GM12878 (cell line): Measurements from ENCODE around the gene ARHGAP12. TPM values are rescaled to one million over a fixed set of nuclear protein-coding genes. Genes with fewer than 3 reads are reported as not detected.

Experiments used
- ATAC-seq: fragments of 200-7000 bp; cut with Tn5 transposase; 3 replicates; pipeline ENCODE4 v1.9.1; 2020; ENCODE audit warnings: mild to moderate bottlenecking, moderate library complexity
- BruUV-seq: library from RNA; stranded (reverse); fragments of 400-500 nt; replicated peaks from 2 replicates; lab custom pipeline; 2021; lab: Mats Ljungman, UMichigan
- CTCF ChIA-PET: fragments of 300-600 bp; sonication (Branson Sonifier 250); formaldehyde crosslinking; extraction: SDS; loops from one replicate; lab custom pipeline; 2021; ENCODE audit warnings: inconsistent platforms; lab: Yijun Ruan, JAX
- POLR2A ChIA-PET: fragments of 350-600 bp; formaldehyde crosslinking; extraction: SDS; loops from one replicate; lab custom pipeline; 2021; ENCODE audit warnings: inconsistent platforms; lab: Charles Lee
- RAD21 ChIA-PET: fragments of 300-600 bp; sonication (Branson Sonifier 250); formaldehyde crosslinking; loops from one replicate; lab custom pipeline; 2023; ENCODE audit warnings: antibody characterized with exemption; ENCODE audit not compliant: unreplicated experiment; lab: Charles Lee
- SMC1A ChIA-PET: fragments of 300-600 bp; sonication (Branson Sonifier 250); formaldehyde crosslinking; loops from one replicate; lab custom pipeline; 2023; ENCODE audit not compliant: unreplicated experiment, uncharacterized antibody; lab: Charles Lee
- DNase-seq: peaks from one replicate; pipeline ENCODE4 v3.0.0-alpha.2; 2011; ENCODE audit warnings: low read depth, low spot score
- FAIRE-seq: peaks from 3 replicates; lab custom pipeline; 2011; peaks lifted over from hg19 to GRCh38; lab: Jason Lieb, UNC
- H2AFZ ChIP-seq: 2 replicates; pipeline ENCODE4 v1.6.0; 2011; ENCODE audit warnings: low read depth, low read length, control low read depth; ENCODE audit not compliant: control insufficient read depth
- H3K27ac ChIP-seq: 2 replicates; pipeline ENCODE4 v1.5.1; 2011; ENCODE audit warnings: control low read depth; ENCODE audit not compliant: control insufficient read depth, insufficient read depth
- H3K27me3 ChIP-seq, 2 experiments: replicated peaks in 1 of 2; 2 replicates each; pipeline versions ENCODE4 v1.6.0 to v1.6.1; 2011; ENCODE audit warnings: low read length in 1 of 2; ENCODE audit not compliant: control insufficient read depth in 2 of 2, insufficient read depth in 2 of 2
- H3K36me3 ChIP-seq, 2 experiments: 2 replicates each; pipeline ENCODE4 v1.5.1; 2011; ENCODE audit warnings: low read length in 1 of 2; ENCODE audit not compliant: control insufficient read depth in 2 of 2, insufficient read depth in 2 of 2
- H3K4me1 ChIP-seq: 2 replicates; pipeline ENCODE4 v1.6.1; 2011; ENCODE audit warnings: mild to moderate bottlenecking, low read length, moderate library complexity, mixed read lengths; ENCODE audit not compliant: control insufficient read depth, insufficient read depth
- H3K4me2 ChIP-seq: 2 replicates; pipeline ENCODE4 v1.6.0; 2011; ENCODE audit warnings: control low read depth; ENCODE audit not compliant: control insufficient read depth, insufficient read depth
- H3K4me3 ChIP-seq: fragments of 200-600 bp; sonication (generic); 2 replicates; pipeline ENCODE4 v1.5.1; 2016
- H3K79me2 ChIP-seq: 2 replicates; pipeline ENCODE4 v1.6.0; 2011; ENCODE audit warnings: low read length; ENCODE audit not compliant: control insufficient read depth, insufficient read depth
- H3K9ac ChIP-seq: 2 replicates; pipeline ENCODE4 v1.8.0; 2011; ENCODE audit warnings: low read length, control low read depth, mixed read lengths; ENCODE audit not compliant: control insufficient read depth, insufficient read depth
- H3K9me3 ChIP-seq: replicated peaks from 3 replicates; pipeline ENCODE4 v1.5.1; 2011; ENCODE audit warnings: mild to moderate bottlenecking, low read length; ENCODE audit not compliant: control insufficient read depth, insufficient read depth
- H4K20me1 ChIP-seq: 2 replicates; pipeline ENCODE4 v1.6.0; 2011; ENCODE audit not compliant: control insufficient read depth, insufficient read depth
- DPF2 ChIP-seq: fragments of 450-650 bp; IDR thresholded peaks from 2 replicates; pipeline ENCODE4 v1.6.1; 2017; ENCODE audit warnings: mild to moderate bottlenecking
- E2F4 ChIP-seq: IDR thresholded peaks from 2 replicates; pipeline ENCODE4 v1.6.1; 2012; ENCODE audit warnings: low read depth, low read length, improper control_type of control experiment
- FOS ChIP-seq: IDR thresholded peaks from 3 replicates; pipeline ENCODE4 v1.6.1; 2011; ENCODE audit warnings: borderline replicate concordance; ENCODE audit not compliant: insufficient read length; ENCODE audit errors: extremely low read depth
- IKZF2 ChIP-seq, 2 experiments: fragments of 450-650 bp; IDR thresholded peaks; 2 replicates each; pipeline ENCODE4 v1.6.1; 2017; ENCODE audit warnings: mild to moderate bottlenecking in 2 of 2, moderate library complexity in 2 of 2
- KDM1A ChIP-seq: fragments of 200-600 bp; sonication (generic); IDR thresholded peaks from 2 replicates; pipeline ENCODE4 v1.6.1; 2016; ENCODE audit warnings: borderline replicate concordance
- PAX5 ChIP-seq: IDR thresholded peaks from 2 replicates; pipeline ENCODE4 v1.6.1; 2011; ENCODE audit warnings: low read depth, low read length, borderline replicate concordance
- PRDM15 ChIP-seq: fragments of 450-650 bp; formaldehyde crosslinking; IDR thresholded peaks from 2 replicates; pipeline ENCODE4 v1.4.0; 2020; ENCODE audit warnings: mild to moderate bottlenecking, moderate library complexity
- RELB ChIP-seq: fragments of 450-650 bp; IDR thresholded peaks from 2 replicates; pipeline ENCODE4 v1.6.1; 2017; ENCODE audit warnings: low read depth, mild to moderate bottlenecking, moderate library complexity
- ZNF384 ChIP-seq: IDR thresholded peaks from 2 replicates; pipeline ENCODE4 v1.6.1; 2012; ENCODE audit warnings: low read depth, mild to moderate bottlenecking, low read length, improper control_type of control experiment, borderline replicate concordance
- ZNF592 ChIP-seq: fragments of 450-650 bp; IDR thresholded peaks from 2 replicates; pipeline ENCODE4 v1.6.1; 2017; ENCODE audit warnings: mild to moderate bottlenecking, moderate library complexity
- WGBS: methylation state at CpG from one replicate; pipeline ENCODE4 v1.1.6; 2016; ENCODE audit warnings: low lambda C conversion rate; ENCODE audit not compliant: insufficient replicate concordance, insufficient coverage; ENCODE audit errors: missing lambda C conversion rate; 5-methylcytosine and 5-hydroxymethylcytosine counted together
- in situ Hi-C: fragments of 300-500 bp; cut with MboI; formaldehyde crosslinking; loops from 9 replicates; pipeline ENCODE4 v1.14.3; 2018; ENCODE audit warnings: mixed read lengths
- intact Hi-C: fragments of 100-400 bp; cut with micrococcal nuclease; formaldehyde crosslinking; loops from one replicate; pipeline ENCODE4 v1.14.2; 2022; ENCODE audit not compliant: unreplicated experiment
- polyA plus RNA-seq, 11 experiments: library from polyadenylated mRNA; depleted of rRNA in 4 of 11; unstranded in 6 of 11; stranded (reverse) in 5 of 11; fragments of >200 nt; fragmentation: Nextera tagmentation in 4 of 11; fragmentation: Illumina TruSeq in 1 of 11; extraction: Ambion mirVana in 4 of 11; extraction: Trizol in 1 of 11; gene quantifications; 1 replicate in 1 of 11; 2 replicates in 10 of 11; pipeline versions ENCODE4 v1.2.1 to v1.2.3, GENCODE V29; 2011 to 2016; ENCODE audit warnings: inconsistent platforms in 2 of 11, missing spikeins in 2 of 11, low read depth in 1 of 11
- total RNA-seq, 4 experiments: library from RNA; depleted of rRNA in 3 of 4; stranded (reverse); fragments of >200 nt in 3 of 4; fragmentation: Illumina TruSeq in 1 of 4; extraction: Trizol in 1 of 4; gene quantifications; 2 replicates each; pipeline versions ENCODE4 v1.2.1 to v1.2.3, GENCODE V29; 2013 to 2021

The ARHGAP12 gene
- total and polyA plus RNA-seq, 10 of the 15 experiments (the other 5 are each of a cell fraction or from before 2014, with no cell fraction given) = 5.4 to 15.6 (median 8.5) TPM

- no peak for TF ChIP-seq E2F4
- no peak for TF ChIP-seq KDM1A
- no peak for TF ChIP-seq PAX5
- no peak for TF ChIP-seq ZNF592
- no peak for TF ChIP-seq ZNF384
Measured at GRCh38 chr10:31782701-31783100, 145.9 kb downstream of the ARHGAP12 start (continued).

- BruUV-seq = no TSS peak
- Histone ChIP-seq H3K9me3 (peaks cover 3% of the 10 kb centered on the region; the same call in 2 of the 3 replicates), H4K20me1 (no peaks in the 10 kb centered on the region), H3K27me3 (no peaks in the 10 kb centered on the region; a peak in 1 of 4 replicates), H3K79me2 (no peaks in the 10 kb centered on the region), H3K36me3 (no peaks in the 10 kb centered on the region), H3K4me2 (no peak overlapping the region), H2AFZ (no peak overlapping the region)
- RAD21 ChIA-PET = no interaction called here
- in situ Hi-C loops = no loop called here
- intact Hi-C loops = no loop called here
- no peak for FAIRE-seq
- 74% methylated on average over 2 of the region's 2 CpGs for WGBS
- no peak for TF ChIP-seq DPF2
- no peak for TF ChIP-seq RELB
- no peak for TF ChIP-seq PRDM15 (CRISPR knock-in tag)
- TF ChIP-seq FOS = no peak
- TF ChIP-seq IKZF2 (IDR thresholded peaks at IDR 0.05) = no peak
- TF ChIP-seq, all 136 proteins: peak for 0
- POLR2A ChIA-PET = no interaction called here
- no peak overlapping the region for H3K27ac ChIP-seq
- H3K4me3 ChIP-seq = no peak overlapping the region
- H3K4me1 ChIP-seq = no peaks in the 10 kb centered on the region
- ATAC-seq (no peak), DNase-seq (no peak)
- no peak overlapping the region for H3K9ac ChIP-seq
- CTCF ChIA-PET = no interaction called here
- SMC1A ChIA-PET = interaction anchor here (0.9 kb wide), 1 partner anchor 10 kb away, joined by 3 read pairs; no protein-coding TSS in a partner anchor
Measured at GRCh38 chr10:31780717-31781116, 147.9 kb downstream of the ARHGAP12 start.
